ENCODE measurements around the gene KAT7.
"Not testable (repeated sequence)": the region's sequence is repeated elsewhere in the genome, so short reads cannot be mapped to it uniquely, and the experiment has no call there.

Gene KAT7

DNA sequence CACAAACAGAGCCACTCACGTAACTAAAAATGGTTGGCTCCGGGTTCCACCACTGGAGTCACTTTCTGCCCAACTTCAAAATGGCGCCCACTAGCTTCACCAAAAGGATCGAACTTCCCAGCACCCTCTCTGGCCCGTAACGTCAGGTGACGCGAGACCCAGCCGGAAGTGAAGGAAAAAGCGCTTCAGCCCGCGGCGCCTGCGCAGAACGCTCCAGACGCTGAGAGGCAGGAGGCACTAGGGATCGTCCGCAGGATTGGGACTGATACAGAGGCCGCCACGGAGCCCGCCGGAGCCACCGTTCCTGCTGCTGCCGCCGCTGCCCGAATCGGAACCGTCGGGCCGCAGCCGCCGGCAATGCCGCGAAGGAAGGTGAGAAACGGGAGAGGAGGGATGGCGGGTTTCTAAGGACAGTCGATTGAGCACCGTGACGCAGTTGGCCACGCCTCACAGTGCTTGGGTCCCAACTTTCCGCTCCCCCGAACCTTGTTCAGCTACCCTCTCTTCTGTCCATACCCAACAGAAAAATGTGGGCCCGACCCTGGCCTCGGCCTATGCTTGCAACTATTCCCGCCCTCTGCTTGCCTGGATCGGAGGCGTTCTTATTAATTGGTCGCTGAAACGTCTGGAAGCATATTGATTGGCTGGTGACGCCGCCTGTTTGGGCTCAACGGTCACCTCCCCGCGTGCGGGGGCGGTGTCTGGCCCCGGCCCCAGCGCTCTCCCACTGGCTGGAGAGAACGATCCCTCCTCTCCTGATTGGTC, at the start of gene KAT7:
Gene KAT7 (plus strand): TSS at position 204 of the 765 bp plus-strand sequence. CDS start 154 bp downstream, at position 358.
- DNase-seq (ENCODE audit: low read depth in 2 of 2), result peak; percentile 97 to 98

DNA sequence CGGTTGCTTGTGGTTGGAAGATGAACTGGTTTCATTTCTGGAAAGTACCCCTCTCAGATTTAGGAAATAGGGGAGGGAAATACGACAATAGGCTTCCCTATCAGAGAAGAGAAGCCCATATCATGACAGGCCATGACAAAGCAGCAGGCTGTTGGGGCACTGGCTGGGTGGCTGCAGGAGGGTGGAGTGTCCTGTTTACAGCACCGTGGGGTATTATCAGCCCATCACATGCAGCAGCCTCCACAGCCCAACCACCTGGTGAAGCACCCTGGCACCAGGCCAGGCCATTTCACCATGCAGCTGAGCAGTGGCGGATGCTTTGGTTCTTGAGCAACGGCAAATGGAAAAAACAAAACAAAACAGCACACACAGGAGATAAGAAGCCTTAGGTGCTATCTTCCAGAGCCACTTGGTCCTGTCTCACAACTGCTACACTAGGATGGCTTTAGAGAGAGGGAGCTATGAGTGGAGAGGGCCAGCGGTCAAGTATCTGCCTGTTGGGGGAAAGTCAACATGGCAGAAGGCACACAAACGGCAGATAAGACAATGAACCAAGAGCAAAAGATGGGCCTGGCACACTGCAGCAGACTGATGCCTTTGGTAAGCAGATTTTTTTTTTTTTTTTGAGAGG, 48.7 kb upstream of the KAT7 start:
- peak; percentile 72 to 77 for DNase-seq (ENCODE audit: low read depth in 2 of 2)

DNA sequence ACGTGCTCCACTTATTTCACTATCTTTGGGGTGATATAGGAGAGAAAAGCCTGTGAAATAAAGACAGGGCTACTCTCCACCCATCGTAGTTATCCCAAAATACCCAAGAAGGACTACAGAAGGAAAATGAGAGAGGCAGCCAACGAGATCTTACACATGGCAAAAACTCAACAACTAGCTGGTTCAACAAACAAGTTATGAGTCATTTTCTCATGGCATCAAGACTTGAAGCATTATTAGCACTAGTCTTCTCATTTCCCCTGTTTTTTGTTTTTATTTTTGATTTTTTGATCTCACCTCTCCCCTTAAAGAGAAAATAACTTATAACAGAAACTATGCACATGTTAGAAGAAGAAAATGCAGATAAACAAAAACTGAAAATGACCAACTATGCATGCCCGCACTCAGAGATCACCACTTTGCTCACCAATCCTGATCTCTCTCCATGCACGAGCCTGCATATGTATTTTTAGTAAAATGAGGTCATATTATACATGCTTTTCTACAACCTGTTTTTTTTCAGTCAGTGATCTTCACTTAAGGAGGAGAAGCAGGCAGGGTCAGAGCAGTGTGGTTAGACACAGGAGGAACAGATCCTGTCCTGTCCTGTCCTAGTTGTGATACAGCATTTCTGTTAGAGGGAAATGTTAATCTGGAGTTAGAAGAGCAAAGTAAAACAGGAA, 47.3 kb upstream of the KAT7 start:
- no peak for DNase-seq (ENCODE audit: low read depth in 2 of 2)

DNA sequence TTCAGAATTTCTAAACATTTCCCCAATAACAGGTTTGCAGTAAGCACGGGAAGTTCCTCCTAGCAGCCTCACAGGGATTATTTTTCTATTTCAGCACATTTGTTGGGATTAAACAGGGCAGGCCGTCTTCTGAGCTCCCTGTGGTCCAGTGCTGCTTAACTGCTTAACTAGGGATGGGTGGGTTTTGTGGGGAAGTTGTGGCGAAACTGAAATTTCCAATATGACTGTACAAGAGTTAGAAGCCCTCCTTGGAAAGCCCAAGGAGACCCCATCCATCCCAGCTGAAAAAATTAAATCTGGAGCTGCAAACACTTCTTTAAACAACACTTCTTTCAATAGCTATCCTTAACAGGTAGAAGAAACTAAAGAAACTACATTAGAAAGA, 46.8 kb upstream of the KAT7 start:
- no peak for DNase-seq (ENCODE audit: low read depth in 2 of 2)

DNA sequence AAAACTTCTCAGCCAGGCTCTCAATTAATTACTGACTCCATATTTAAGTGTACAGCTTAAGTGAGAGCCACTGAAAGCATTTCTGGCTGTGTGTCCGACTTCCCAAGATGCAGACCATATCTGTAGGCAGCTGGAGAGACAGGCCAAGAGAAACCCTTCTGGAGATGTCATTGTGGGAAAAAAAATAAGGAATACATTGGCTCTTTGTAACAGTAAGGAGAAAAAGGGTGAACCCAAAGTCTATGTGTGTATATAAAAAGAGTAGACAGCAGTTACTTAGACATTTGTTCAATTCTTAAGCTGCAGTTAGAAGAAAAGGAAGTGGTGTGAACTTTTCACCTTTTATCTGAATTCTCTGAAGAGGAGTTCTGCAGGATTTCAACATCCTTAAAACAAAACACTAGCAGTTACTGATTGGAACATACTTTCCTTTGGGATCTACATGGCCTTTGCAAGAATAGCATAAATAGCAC, 46.3 kb upstream of the KAT7 start:
- no peak for DNase-seq (ENCODE audit: low read depth in 2 of 2)

DNA sequence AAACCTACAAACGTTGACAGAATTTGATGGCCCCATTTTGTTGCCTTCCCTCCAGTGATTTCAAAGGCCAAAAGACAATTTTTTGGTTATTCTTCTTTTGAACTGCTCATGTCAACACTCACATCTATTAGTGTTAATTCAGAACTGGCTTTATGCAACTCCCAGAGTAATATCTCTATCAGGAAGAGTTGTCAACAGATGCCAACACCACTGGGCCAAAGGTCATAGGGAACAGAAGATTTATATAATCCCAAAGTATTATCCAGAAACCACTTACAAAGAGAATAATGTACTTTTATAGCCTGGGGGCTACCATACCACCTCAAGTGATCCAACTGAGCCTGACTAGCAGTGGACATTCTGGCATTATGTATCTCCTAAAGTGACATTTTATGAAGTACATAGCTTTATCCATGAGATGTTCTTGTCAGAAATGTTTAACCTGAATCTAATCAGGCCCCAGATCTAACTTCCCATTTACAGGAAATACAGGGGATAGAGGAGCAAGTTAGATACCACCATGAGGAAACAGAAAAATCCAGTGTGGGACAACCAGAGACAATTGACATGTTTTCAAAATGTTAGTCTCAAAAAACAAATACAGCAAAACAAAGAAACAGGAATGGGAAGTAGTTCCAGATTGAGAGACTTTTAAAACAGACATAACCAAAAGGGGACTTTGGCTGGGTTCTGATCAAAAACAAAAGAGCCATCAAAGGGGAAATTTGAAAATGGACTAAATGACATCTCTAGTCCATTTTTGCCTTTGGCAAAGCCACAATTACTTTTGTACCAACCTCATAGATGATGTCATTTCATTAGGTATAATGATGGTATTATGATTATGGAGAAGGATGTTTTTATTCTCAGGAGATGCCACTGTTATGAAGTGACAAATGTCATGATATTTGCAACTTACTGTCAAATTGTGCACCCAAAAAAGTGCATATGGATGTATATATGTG, 43.0 kb upstream of the KAT7 start:
- no peak for DNase-seq (ENCODE audit: low read depth in 2 of 2)

DNA sequence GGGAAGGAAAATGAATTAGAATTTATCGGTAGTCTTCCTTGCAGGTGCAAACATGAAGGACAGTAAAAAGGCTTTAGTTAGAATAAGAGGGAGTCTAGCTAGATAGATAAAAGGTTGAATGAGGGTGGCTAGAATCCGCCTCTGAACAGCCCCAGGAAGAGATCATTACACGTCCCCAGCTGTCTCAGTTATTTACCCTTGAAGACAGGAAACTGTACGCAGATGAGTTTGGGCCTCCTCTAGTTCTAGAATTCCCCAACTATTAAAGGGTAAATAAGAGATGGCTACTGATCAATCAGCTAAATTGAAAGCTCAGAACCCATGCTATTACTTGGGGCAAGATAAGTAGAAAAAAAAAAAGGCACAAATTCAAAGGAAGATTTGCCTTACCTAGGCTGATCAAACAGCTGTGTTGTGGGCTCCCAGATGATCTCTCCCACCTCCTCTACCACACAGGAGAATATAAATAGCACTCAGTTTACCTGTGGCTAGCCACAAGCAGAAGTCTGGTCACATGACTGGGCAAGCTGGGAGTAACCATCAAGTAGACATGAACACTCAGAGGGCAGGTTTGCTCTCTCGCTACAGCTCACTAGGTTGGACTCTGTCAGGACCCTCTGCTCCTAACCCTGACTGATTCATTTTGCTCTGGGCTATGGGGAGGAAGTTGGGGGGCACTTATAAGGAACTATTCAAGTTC, 41.5 kb upstream of the KAT7 start:
- no peak for DNase-seq (ENCODE audit: low read depth in 2 of 2)

DNA sequence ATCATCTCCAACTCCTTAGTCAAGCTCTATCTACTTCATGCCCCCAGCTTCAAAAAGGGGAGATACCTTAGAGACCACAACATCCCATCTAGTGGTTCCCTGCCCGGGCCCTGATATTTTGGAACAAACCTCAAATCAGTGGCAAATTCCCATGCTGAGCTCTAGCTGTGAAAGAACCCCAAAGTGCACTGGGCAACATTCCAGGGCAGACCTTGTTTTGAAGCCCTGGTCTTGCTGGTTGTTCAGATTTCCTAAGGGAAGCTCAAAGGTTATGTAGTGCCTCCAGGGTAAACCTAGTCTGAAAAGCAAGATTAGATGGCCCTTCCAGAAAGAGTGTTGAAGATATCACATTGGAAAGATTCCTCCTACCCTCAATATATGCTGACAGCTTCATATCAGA, 40.8 kb upstream of the KAT7 start:
- DNase-seq (ENCODE audit: low read depth in 2 of 2), result no peak

DNA sequence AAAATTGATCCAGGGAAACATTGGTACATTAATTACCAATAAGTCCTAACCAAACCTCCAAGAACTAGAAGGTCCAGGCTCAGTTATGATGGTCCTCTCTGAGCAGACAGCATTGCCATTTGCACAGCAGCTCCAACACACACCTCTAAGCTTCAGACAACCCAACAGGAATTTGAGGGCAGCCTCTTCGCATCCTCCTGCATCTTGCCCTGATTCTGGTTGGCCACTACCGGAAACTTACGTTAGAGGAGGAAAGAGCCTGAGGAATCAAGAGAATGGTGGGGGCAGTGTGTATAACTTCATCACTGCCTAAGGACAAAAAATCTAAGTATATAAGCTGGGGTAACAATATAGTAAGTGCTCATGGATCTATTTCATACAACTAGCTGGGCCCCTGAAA, 40.3 kb upstream of the KAT7 start:
- no peak for DNase-seq (ENCODE audit: low read depth in 2 of 2)

DNA sequence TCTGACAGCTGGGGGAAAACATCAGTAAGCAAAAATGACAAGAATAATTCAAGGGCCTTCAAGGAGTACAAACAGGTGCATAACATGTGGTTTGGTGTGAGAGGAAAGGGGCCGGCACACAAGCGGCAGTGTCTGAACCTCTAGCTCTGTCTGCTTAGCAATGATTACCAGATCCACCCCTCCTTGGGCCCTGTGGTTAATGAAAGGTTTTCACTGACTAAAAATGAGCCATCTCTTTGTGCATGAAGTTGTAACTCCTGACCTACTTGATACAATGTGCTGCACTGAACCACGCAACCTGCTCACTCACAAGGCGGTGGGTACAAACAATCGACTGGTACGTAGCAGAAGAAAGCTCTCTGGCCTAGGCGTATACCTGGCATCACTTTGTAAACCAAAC, 39.7 kb upstream of the KAT7 start:
- peak; percentile 20 to 24 for DNase-seq (ENCODE audit: low read depth in 2 of 2)

DNA sequence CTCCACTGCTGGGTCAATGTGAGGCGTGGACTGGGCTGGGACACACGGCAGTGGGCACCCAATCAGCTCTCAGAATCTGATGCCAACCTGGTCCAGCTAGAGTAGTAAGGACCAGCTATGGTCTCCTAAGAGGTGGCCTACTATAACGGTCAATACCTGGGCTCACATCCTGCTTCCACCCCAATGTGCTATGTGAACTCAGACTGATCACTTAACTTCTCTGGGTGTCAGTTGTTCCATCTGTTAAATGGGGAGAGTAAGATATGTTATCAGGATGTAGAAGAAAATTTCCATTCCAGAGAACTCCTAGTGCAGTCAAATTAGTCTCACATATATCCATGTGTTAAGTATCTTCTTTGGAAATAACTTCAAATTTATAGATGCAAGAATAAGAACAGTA, 38.8 kb upstream of the KAT7 start:
- DNase-seq (ENCODE audit: low read depth in 2 of 2), result no peak

DNA sequence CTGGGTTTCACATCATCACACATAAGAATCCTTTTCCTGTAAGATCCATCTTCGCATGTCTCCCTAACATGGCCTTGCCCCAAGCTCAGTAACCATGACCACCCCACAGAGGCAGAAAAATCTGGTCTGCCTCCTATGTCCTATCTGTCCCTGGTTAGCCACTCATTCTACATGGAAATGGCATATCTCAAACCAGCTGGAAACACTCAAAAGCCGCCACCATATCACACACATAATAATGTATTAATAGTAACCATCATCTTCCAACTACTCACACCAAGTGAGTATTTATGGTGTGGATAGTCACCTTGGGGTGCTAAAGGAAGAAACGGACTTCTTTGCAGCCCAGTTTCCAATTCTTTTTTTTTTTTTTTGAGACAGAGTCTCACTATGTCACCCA, 36.0 kb upstream of the KAT7 start:
- DNase-seq (ENCODE audit: low read depth in 2 of 2), result no peak

DNA sequence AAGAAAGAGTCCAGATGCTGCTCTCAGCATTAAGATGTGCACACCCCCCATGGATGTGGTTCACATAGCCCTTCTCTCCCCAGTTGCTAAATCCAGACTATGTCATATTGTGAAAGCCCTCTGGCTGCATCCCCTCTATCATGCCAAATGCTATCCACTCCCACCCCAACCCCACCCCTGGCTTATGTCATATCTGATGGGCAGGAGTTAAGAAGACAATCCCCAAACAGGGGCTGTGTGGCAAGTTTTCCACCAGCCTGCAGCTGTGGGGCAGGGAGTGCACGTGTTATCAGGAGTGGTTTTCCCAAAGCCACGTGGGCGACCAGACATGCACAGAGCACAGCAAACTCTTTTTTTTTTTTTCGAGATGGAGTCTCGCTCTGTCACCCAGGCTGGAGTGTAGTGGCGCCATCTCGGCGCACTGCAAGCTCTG, 34.5 kb upstream of the KAT7 start:
- no peak for DNase-seq (ENCODE audit: low read depth in 2 of 2)

DNA sequence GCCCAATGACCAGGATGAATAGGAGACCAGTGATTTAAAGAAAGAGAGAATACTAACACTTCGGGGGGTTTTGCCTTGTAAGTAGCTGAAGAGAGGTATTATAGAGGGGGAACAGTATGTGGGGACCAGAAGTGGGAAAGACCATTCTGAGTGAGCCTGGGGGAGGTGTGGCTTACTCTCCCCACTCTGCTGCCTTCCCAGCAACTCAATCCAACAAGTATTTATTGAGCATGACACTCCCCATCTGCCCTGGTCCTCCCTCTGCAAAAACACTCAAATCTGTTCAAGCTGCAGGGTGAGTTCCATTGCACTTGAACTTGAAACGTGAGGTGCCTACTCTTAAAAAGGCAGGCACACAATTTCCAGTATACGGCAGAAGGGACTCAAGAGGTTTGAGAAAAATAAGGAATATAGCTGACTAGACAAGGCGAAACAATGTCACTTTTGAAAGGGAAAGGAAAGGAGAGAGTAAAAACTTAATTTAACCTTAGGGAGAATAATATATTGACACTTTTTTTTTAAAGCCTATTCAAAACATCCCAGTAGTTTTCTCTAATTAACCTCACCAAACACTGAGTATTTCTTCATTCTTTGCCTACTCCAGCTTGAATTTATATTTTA, 32.7 kb upstream of the KAT7 start:
- no peak for DNase-seq (ENCODE audit: low read depth in 2 of 2)

DNA sequence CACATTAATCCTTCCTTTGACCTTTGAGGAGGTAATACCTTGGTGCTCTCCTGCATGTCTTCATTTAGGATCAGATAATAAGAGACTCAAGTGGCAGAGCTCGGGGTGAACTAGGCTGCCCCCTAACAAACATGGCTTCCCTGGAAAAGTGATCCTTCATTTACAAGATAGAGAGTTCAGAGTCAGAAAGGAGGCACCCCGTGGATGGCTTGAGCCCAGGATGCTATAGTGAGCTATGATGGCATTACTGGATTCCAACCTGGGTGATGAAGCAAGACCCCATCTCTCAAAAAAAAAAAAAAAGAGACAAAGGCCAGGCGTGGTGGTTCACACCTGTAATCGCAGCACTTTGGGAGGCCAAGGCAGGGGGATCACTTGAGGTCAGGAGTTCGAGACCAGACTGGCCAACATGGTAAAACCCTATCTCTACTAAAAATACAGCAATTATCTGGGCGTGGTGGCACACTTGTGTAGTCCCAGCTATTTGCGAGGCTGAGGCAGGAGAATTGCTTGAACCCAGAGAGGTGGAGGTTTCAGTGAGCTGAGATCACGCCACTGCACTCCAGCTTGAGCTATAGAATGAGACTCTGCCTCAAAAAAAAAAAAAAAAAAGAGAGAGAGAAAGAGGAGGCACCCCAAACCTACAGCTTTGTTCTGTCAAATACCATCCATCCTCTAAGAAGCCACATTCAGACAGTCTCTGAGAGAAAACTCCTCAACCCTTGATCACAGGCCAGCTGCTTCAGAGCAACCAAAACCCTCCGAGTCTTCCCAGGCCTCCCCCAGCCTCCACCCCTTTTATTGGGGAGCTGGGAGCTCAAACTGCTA, 31.9 kb upstream of the KAT7 start:
- DNase-seq (ENCODE audit: low read depth in 2 of 2), result no peak

DNA sequence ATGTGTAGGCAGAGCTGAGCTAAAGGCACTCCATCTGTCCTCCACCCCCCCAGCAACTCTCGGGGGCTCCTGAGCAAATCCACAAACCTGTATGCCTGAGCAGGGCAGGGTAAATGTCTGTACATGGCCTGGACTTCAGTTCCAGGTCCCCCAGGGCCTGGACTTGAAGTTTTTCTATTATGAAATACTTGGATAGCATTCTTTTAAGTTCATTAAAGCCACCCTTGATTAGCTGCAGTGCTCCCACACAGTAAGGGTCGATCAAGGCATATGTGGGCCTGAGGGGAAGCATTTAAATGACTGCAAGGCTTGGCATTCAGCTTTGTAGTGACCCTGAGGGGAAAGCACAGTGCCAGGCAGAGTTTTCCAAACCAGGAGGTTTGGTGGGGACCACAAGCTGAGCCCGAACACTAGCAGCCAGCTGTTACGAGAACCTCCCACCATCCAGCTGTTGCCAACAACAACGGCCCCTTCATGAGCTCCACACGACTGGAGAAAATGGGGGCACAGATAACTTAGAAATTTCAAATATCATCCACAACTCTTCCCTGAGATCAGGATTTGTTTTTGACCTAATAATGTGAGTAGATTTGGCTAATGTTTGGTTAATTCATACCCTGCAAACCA, 31.2 kb upstream of the KAT7 start:
- DNase-seq (ENCODE audit: low read depth in 2 of 2), result no peak

DNA sequence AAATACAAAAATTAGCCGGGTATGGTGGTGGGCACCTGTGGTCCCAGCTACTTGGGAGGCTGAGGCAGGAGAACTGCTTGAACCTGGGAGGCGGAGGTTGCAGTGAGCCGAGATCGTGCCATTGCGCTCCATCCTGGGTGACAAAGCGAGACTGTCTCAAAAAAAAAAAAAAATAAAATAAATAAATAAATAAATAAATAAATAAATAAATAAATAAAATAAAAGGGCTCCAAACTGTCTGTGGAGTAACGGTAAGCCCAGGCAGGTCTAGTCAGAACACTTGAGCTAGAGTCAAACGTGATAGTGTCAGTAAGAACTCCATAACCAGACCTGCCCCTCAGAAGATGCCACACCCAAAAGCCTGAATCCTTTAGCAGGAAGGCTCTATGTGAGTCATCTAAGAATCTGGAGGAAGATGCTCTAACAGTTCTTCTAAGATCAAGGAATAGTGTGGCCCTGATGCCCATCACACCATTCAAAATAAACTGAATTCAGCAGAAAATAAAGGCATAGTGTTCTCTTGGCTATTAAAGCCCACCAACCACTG, 29.9 kb upstream of the KAT7 start:
- not testable (repeated sequence) for DNase-seq (ENCODE audit: low read depth in 2 of 2)

DNA sequence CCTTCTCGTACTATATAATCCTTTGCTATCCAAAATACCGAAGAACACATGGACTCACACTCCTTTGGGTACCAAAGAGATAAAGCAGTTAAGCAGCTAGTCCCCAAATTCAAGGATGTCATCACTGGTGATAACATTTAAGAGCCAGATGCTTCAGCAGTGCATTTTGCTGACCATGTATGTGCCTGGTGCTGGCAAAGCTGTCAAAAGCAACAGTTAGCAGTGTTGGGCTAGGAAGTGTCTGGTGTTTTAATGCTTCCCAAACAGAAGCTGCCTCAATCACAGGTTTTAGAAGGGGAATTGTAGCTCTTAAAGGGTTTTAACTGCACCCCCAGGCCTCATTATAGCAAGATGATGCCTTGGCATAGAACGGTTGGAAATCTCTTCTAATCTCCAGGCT, 29.3 kb upstream of the KAT7 start:
- DNase-seq (ENCODE audit: low read depth in 2 of 2), result no peak

DNA sequence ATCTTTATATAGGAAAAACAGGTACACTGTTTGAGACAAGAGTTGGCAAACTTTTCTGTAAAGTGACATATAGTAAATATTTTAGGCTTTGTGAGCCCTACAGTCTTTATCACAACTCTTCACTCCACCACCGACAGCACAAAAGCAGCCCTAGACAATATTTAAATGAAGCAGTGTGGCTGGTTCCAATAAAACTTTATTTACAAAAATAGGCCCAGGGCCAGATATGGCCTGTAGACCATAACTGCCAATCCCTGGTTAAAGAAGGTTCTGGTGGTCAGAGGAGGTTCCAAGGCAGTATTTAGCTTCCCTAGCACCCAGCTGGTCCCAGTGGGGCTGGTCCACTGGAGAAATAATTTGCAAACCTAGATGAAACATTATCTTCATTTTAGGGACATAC, 28.2 kb upstream of the KAT7 start:
- DNase-seq (ENCODE audit: low read depth in 2 of 2), result no peak

All from stimulated activated CD8-positive, alpha-beta memory T cell treated with anti-CD3 and anti-CD28 coated beads, Interleukin-2, amount 100 ng/mL, for 48 hours (primary cell).